IgD-negative memory B cell (primary cell): ENCODE results near the gene ADAM10. TPM values are rescaled to one million over a fixed set of nuclear protein-coding genes. Genes with fewer than 3 reads are reported as not detected.
"Not testable (repeated sequence)": the region's sequence is repeated elsewhere in the genome, so short reads cannot be mapped to it uniquely, and the experiment has no call there.

Experiments used
- H3K27ac Mint-ChIP-seq, 3 donors: one replicate each; pipeline ENCODE4 v1.8.0; 2020 to 2022; ENCODE audit warnings: mild to moderate bottlenecking in 3 of 3, mixed read lengths in 3 of 3, moderate library complexity in 1 of 3
- H3K27me3 Mint-ChIP-seq: one replicate; pipeline ENCODE4 v1.8.0; 2021; ENCODE audit warnings: mixed read lengths
- H3K36me3 Mint-ChIP-seq: one replicate; pipeline ENCODE4 v1.8.0; 2020; ENCODE audit warnings: mild to moderate bottlenecking, mixed read lengths
- H3K4me1 Mint-ChIP-seq, 3 donors: one replicate each; pipeline ENCODE4 v1.8.0; 2020 to 2022; ENCODE audit warnings: mixed read lengths in 3 of 3, mild to moderate bottlenecking in 1 of 3
- H3K4me3 Mint-ChIP-seq, 4 donors: one replicate each; pipeline ENCODE4 v1.8.0; 2020 to 2022; ENCODE audit warnings: mild to moderate bottlenecking in 4 of 4, mixed read lengths in 4 of 4, moderate library complexity in 3 of 4
- H3K9me3 Mint-ChIP-seq, 3 donors: one replicate each; pipeline ENCODE4 v1.8.0; 2020 to 2021; ENCODE audit warnings: mixed read lengths in 3 of 3, mild to moderate bottlenecking in 1 of 3
- polyA plus RNA-seq: library from polyadenylated mRNA; unstranded; fragments of 300-500 nt; fragmentation: Illumina TruSeq; gene quantifications from one replicate; pipeline ENCODE4 v1.2.3, GENCODE V29; 2021

ADAM10 gene
- polyA plus RNA-seq, 1 donor from 2014 or later: 91.9 TPM

- H3K36me3 Mint-ChIP-seq: peaks cover 29% of the 10 kb centered on the region
- H3K27ac Mint-ChIP-seq: peak overlapping the region in 1 of 3 donors; percentile 76
- no peak overlapping the region for H3K4me3 Mint-ChIP-seq
- no peaks in the 10 kb centered on the region for H3K4me1 Mint-ChIP-seq
- H3K27me3 Mint-ChIP-seq: no peaks in the 10 kb centered on the region
- H3K9me3 Mint-ChIP-seq: no peaks in the 10 kb centered on the region
These were observed 141.3 kb downstream of the ADAM10 start for GRCh38 chr15:58608129-58608590.

- no peak overlapping the region for H3K27ac Mint-ChIP-seq
- peaks cover 30% of the 10 kb centered on the region for H3K36me3 Mint-ChIP-seq
- no peaks in the 10 kb centered on the region for H3K9me3 Mint-ChIP-seq
- H3K4me1 Mint-ChIP-seq: no peaks in the 10 kb centered on the region
- H3K4me3 Mint-ChIP-seq: no peak overlapping the region
- H3K27me3 Mint-ChIP-seq: no peaks in the 10 kb centered on the region
These were observed 142.9 kb downstream of the ADAM10 start for GRCh38 chr15:58606577-58607080.

GRCh38 chr15:58605931-58606530 lies 143.5 kb downstream of the ADAM10 start:
- peak overlapping the region in 1 of 4 donors; percentile 5 for H3K4me3 Mint-ChIP-seq
- H3K27me3 Mint-ChIP-seq: no peaks in the 10 kb centered on the region
- H3K9me3 Mint-ChIP-seq: no peaks in the 10 kb centered on the region
- H3K4me1 Mint-ChIP-seq: no peaks in the 10 kb centered on the region
- H3K36me3 Mint-ChIP-seq: peaks cover 28% of the 10 kb centered on the region
- H3K27ac Mint-ChIP-seq: no peak overlapping the region

GRCh38 chr15:58604455-58604923 lies 145.0 kb downstream of the ADAM10 start:
- no peak overlapping the region for H3K27ac Mint-ChIP-seq
- no peaks in the 10 kb centered on the region for H3K27me3 Mint-ChIP-seq
- H3K9me3 Mint-ChIP-seq: no peaks in the 10 kb centered on the region
- peaks cover 23% of the 10 kb centered on the region for H3K36me3 Mint-ChIP-seq
- H3K4me3 Mint-ChIP-seq: no peak overlapping the region
- H3K4me1 Mint-ChIP-seq: no peaks in the 10 kb centered on the region

- not testable (repeated sequence) for H3K9me3 Mint-ChIP-seq, H3K27me3 Mint-ChIP-seq, H3K27ac Mint-ChIP-seq, H3K4me3 Mint-ChIP-seq, H3K4me1 Mint-ChIP-seq
- peaks cover 18% of the 10 kb centered on the region for H3K36me3 Mint-ChIP-seq
These were observed 145.6 kb downstream of the ADAM10 start for GRCh38 chr15:58603927-58604326.

- H3K27ac Mint-ChIP-seq: no peak overlapping the region
- H3K4me3 Mint-ChIP-seq: no peak overlapping the region
- H3K36me3 Mint-ChIP-seq: peaks cover 17% of the 10 kb centered on the region
- no peaks in the 10 kb centered on the region for H3K9me3 Mint-ChIP-seq
- H3K27me3 Mint-ChIP-seq: no peaks in the 10 kb centered on the region
- H3K4me1 Mint-ChIP-seq: no peaks in the 10 kb centered on the region
These were observed 146.7 kb downstream of the ADAM10 start for GRCh38 chr15:58602823-58603222.

GRCh38 chr15:58598829-58599210 lies 150.7 kb downstream of the ADAM10 start:
- Mint-ChIP-seq H3K9me3 (no peaks in the 10 kb centered on the region), H3K27me3 (no peaks in the 10 kb centered on the region), H3K4me3 (peak overlapping the region in 1 of 4 donors; percentile 52), H3K27ac (peak overlapping the region in 1 of 3 donors; percentile 65), H3K4me1 (peaks cover 0 to 3% (median 0%) of the 10 kb centered on the region in 3 donors), H3K36me3 (peaks cover 10% of the 10 kb centered on the region)

GRCh38 chr15:58597943-58598828 lies 151.3 kb downstream of the ADAM10 start:
- Mint-ChIP-seq H3K36me3 (peaks cover 11% of the 10 kb centered on the region), H3K9me3 (no peaks in the 10 kb centered on the region), H3K4me3 (peak overlapping the region in 1 of 4 donors; percentile 21), H3K27me3 (no peaks in the 10 kb centered on the region), H3K4me1 (peaks cover 0 to 3% (median 0%) of the 10 kb centered on the region in 3 donors), H3K27ac (no peak overlapping the region)

GRCh38 chr15:58595516-58596263 lies 153.8 kb downstream of the ADAM10 start:
- Mint-ChIP-seq H3K4me3 (no peak overlapping the region), H3K36me3 (peaks cover 11% of the 10 kb centered on the region), H3K27ac (no peak overlapping the region), H3K9me3 (no peaks in the 10 kb centered on the region), H3K4me1 (peaks cover 0 to 4% (median 3%) of the 10 kb centered on the region in 3 donors), H3K27me3 (no peaks in the 10 kb centered on the region)

- no peaks in the 10 kb centered on the region for H3K9me3 Mint-ChIP-seq
- H3K27me3 Mint-ChIP-seq: no peaks in the 10 kb centered on the region
- peak overlapping the region in 1 of 3 donors; percentile 11 for H3K27ac Mint-ChIP-seq
- H3K4me1 Mint-ChIP-seq: peaks cover 1 to 4% (median 3%) of the 10 kb centered on the region in 3 donors
- peaks cover 11% of the 10 kb centered on the region for H3K36me3 Mint-ChIP-seq
- H3K4me3 Mint-ChIP-seq: no peak overlapping the region
These were observed 154.6 kb downstream of the ADAM10 start for GRCh38 chr15:58594898-58595297.

GRCh38 chr15:58593870-58594269 lies 155.6 kb downstream of the ADAM10 start:
- Mint-ChIP-seq H3K9me3 (no peaks in the 10 kb centered on the region), H3K4me3 (no peak overlapping the region), H3K36me3 (peaks cover 11% of the 10 kb centered on the region), H3K27ac (no peak overlapping the region), H3K4me1 (peaks cover 1 to 4% (median 3%) of the 10 kb centered on the region in 3 donors), H3K27me3 (no peaks in the 10 kb centered on the region)

- Mint-ChIP-seq H3K27ac (no peak overlapping the region), H3K27me3 (no peaks in the 10 kb centered on the region), H3K9me3 (no peaks in the 10 kb centered on the region), H3K4me1 (peaks cover 0 to 4% (median 4%) of the 10 kb centered on the region in 3 donors), H3K36me3 (peaks cover 9% of the 10 kb centered on the region), H3K4me3 (no peak overlapping the region)
These were observed 158.6 kb downstream of the ADAM10 start for GRCh38 chr15:58590926-58591325.

GRCh38 chr15:58590236-58590635 lies 159.3 kb downstream of the ADAM10 start:
- Mint-ChIP-seq H3K4me3 (no peak overlapping the region), H3K9me3 (no peaks in the 10 kb centered on the region), H3K4me1 (peaks cover 0 to 8% (median 4%) of the 10 kb centered on the region in 3 donors), H3K27me3 (no peaks in the 10 kb centered on the region), H3K27ac (peak overlapping the region in 1 of 3 donors; percentile 29), H3K36me3 (peaks cover 7% of the 10 kb centered on the region)

GRCh38 chr15:58589047-58589446 lies 160.5 kb downstream of the ADAM10 start:
- Mint-ChIP-seq H3K4me3 (no peak overlapping the region), H3K27ac (no peak overlapping the region), H3K36me3 (peaks cover 7% of the 10 kb centered on the region), H3K9me3 (no peaks in the 10 kb centered on the region), H3K4me1 (peaks cover 0 to 10% (median 4%) of the 10 kb centered on the region in 3 donors), H3K27me3 (peaks cover 3% of the 10 kb centered on the region)

GRCh38 chr15:58588096-58588495 lies 161.4 kb downstream of the ADAM10 start:
- Mint-ChIP-seq H3K4me3 (no peak overlapping the region), H3K27me3 (peaks cover 9% of the 10 kb centered on the region), H3K9me3 (peaks cover 0 to 5% (median 3%) of the 10 kb centered on the region in 3 donors), H3K27ac (no peak overlapping the region), H3K4me1 (peaks cover 1 to 10% (median 4%) of the 10 kb centered on the region in 3 donors), H3K36me3 (peaks cover 4% of the 10 kb centered on the region)
